ENCODE measurements around the gene RAET1E.

The RAET1E gene

GRCh38 chr6:149925974-149926777 is 28.3 kb upstream of the RAET1E start:
- in situ Hi-C loops (cut with HindIII; ENCODE audit: low sequenced_read_pairs), result no loop called here
- TF ChIP-seq CTCF (IDR thresholded peaks at IDR 0.05; ENCODE audit: low read depth, low read length, missing control alignments), result peak; percentile 92
- DNase-seq (ENCODE audit: low read depth), result peak; percentile 47
- peak overlapping the region; percentile 43 for H3K4me3 ChIP-seq (ENCODE audit: low read depth, low read length)

DNA sequence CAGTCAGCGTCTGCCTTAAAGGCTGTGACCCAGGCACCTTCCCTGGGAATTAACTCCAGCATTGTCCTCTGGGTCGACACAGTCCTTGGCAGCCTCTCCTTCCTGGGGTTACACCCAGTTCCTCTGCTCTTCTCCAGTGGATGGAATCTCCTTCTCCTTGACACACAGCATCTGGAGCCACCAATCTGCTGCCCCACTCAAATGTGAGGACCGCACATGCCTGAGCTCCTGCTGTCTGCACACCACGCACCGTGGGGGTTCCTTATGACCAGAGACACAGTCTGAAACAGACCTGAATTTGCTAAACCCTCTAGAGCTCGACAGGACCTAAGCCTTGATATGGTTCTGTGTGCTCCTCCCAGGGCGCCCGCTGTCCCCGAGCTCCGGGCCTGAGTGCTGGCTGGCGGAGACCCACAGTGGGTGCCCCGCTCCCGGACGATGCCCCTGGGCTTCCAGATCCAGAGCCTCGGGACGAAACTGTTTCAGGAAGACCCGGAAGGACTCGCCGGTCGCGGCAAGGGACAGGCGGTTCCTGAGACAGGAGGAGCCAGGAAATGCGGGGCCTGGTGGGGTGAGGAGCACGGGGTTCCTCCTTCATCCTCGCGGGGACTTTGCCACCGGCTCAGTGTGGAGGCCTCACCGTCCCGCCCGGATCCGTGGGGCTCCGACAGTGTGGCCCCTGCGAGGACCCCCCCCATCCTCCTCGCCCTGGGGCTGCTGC is 27.5 kb upstream of the RAET1E start:
- no peak for TF ChIP-seq CTCF (IDR thresholded peaks at IDR 0.05; ENCODE audit: low read depth, low read length, missing control alignments)
- no peak for DNase-seq (ENCODE audit: low read depth)
- H3K4me3 ChIP-seq (ENCODE audit: low read depth, low read length), result peak overlapping the region; percentile 43
- in situ Hi-C loops (cut with HindIII; ENCODE audit: low sequenced_read_pairs), result no loop called here

- H3K4me3 ChIP-seq (ENCODE audit: low read depth, low read length), result no peak overlapping the region
- TF ChIP-seq CTCF (IDR thresholded peaks at IDR 0.05; ENCODE audit: low read depth, low read length, missing control alignments), result no peak
- in situ Hi-C loops (cut with HindIII; ENCODE audit: low sequenced_read_pairs), result no loop called here
- DNase-seq (ENCODE audit: low read depth), result no peak
Measured at GRCh38 chr6:149924933-149925252, 27.0 kb upstream of the RAET1E start.

DNA sequence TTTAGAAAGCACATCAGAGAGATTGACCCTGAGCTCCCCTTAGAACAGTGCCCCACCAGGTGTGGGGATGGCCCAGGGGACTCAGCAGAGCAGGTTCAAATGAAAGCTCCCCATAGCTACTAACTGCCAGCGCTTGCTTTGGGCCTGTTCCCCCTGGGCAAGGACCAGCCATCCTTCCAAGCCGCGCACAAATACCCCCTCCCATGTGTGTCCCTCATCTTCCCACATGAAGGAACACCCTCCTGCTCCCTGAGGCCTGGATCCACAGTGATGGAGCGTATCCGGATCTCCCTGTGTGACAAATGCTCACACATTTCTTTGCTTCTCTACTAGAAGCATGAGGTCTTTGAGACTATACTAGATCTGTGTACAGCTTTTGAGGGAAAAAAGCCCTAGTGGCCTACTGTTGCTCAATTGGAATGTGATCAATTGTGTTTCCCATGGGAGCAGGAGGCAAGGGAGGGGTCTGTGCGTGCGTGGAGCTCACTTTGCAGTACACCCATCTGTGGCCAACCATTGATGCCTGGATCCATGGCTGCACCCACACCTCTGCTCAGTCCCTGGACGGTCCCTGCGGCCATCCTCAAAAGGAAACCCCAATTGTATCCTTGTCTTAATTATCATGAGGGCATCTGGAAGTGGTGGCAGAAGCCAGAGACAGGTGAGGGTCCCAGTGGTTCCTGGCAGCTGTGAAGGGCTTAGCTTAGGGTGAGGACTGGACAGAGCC is 26.5 kb upstream of the RAET1E start:
- H3K4me3 ChIP-seq (ENCODE audit: low read depth, low read length), result no peak overlapping the region
- in situ Hi-C loops (cut with HindIII; ENCODE audit: low sequenced_read_pairs), result no loop called here
- DNase-seq (ENCODE audit: low read depth), result no peak

DNA sequence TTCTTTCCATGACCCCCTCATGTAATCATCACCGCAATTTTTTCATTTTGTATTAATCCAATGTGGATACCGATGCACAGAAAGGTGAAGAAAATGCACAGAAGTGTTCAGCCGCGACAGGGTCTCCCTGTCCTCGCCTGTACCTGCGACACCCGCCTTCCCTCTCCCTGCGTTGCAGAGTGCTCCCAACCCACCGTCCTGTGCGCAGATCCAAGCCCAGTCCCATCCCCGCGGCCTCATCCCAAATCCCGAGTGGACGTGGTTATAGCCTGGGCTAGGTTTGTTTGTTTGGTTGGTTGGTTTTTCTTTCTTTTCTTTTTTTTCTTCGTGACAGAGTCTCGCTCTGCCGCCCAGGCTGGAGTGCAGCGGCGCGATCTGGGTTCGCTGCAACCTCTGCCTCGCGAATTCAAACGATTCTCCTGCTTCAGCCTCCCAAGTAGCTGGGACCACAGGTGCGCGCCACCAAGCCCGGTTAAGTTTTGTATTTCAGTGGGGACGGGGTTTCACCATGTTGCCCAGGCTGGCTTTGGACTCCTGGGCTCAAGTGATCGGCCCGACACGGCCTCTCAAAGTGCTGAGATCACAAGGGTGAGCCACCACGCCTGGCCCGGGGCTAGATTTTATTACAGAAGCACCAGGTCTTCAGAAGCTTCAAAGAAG is 25.5 kb upstream of the RAET1E start:
- no peak for DNase-seq (ENCODE audit: low read depth)
- H3K4me3 ChIP-seq (ENCODE audit: low read depth, low read length), result peak overlapping the region; percentile 57
- in situ Hi-C loops (cut with HindIII; ENCODE audit: low sequenced_read_pairs), result no loop called here
- no peak for TF ChIP-seq CTCF (IDR thresholded peaks at IDR 0.05; ENCODE audit: low read depth, low read length, missing control alignments)

More for the DNA sequence above, 26.5 kb upstream of the RAET1E start:
- TF ChIP-seq CTCF (IDR thresholded peaks at IDR 0.05; ENCODE audit: low read depth, low read length, missing control alignments), result no peak
